Measurements from ENCODE around the gene ELP4. TPM values are rescaled to one million over a fixed set of nuclear protein-coding genes. Genes with fewer than 3 reads are reported as not detected.

The ELP4 gene
- polyA plus RNA-seq, 3 donors, result 6.0 to 17.8 (median 16.4) TPM

DNA sequence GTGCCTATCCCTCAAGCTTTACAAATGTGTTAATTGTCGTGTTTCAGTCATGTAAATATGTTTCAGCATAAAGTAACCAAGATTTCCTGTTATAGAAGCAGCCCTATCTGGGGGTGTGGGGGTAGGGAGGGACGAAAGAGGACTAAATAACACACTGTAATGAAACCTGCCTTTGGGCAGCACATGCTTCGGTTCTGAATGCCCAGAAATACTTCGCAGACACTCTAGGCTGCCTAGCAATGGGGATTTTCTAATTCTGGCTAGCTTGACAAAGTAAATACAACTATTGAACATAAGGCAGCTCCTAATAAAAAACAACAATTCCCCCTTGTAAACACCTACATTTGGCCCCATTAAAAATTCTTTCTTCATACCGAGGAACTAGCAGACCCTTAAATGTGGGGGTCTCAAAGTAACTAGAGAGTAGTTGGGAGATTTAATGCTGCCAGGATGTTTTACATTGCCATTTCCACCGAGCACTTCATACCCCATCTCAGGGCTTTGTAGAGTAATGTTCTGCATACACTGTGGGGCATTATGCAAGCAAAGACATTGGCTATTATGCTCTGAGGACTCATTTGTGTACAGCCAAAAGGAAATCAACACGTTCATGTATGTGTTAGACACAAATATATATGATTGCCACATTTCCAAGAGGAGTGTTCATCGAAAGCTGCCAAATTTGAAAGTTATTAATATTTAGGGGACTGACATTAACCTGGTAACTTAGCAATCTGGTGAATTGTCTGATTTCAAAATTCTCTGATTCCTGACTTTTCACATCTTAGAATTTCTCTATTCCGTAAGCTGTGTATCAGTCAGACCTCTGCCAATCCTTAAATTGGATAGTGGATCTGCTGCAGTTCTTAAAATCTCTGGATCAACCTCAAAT is 259.4 kb downstream of the ELP4 start:
- H3K27ac ChIP-seq (ENCODE audit: low read depth in 1 of 2, low read length in 2 of 2), result no peak overlapping the region
- H3K9me3 Mint-ChIP-seq, result no peaks in the 10 kb centered on the region
- H3K4me3 Mint-ChIP-seq, result no peak overlapping the region
- intact Hi-C loops (cut with micrococcal nuclease), result no loop called here
- H3K27me3 ChIP-seq (ENCODE audit: control insufficient read depth in 2 of 2, insufficient read depth in 2 of 2, low read length in 2 of 2), result no peaks in the 10 kb centered on the region
- H3K4me2 ChIP-seq (replicated peaks; ENCODE audit: extremely low read depth, low read length, poor library complexity, severe bottlenecking), result no peak overlapping the region
- peaks cover 0 to 1% (median 0%) of the 10 kb centered on the region in 3 donors for H3K27me3 Mint-ChIP-seq (ENCODE audit: low read depth in 3 of 3)
- no peaks in the 10 kb centered on the region for H3K4me1 ChIP-seq (ENCODE audit: control insufficient read depth in 1 of 2, insufficient read depth in 2 of 2, low read length in 2 of 2)
- H3K9ac ChIP-seq (ENCODE audit: insufficient read depth, low read length, poor library complexity, severe bottlenecking), result no peak overlapping the region
- H2AFZ ChIP-seq (ENCODE audit: insufficient read depth, low read depth, low read length, poor library complexity, severe bottlenecking), result no peak overlapping the region
- no peaks in the 10 kb centered on the region for H3K79me2 ChIP-seq (ENCODE audit: insufficient read depth, low read length)
- H3K4me3 ChIP-seq (replicated peaks in 1 of 3; ENCODE audit: low read depth in 2 of 3, low read length in 3 of 3), result no peak overlapping the region
- no peaks in the 10 kb centered on the region for H4K20me1 ChIP-seq (ENCODE audit: insufficient read depth, low read length)
- H3K27ac Mint-ChIP-seq, result no peak overlapping the region
- no peaks in the 10 kb centered on the region for H3K36me3 ChIP-seq (replicated peaks in 1 of 2; ENCODE audit: control insufficient read depth in 1 of 2, insufficient read depth in 2 of 2, low read length in 2 of 2)
- peaks cover 0 to 1% of the 10 kb centered on the region in 2 donors for H3K36me3 Mint-ChIP-seq
- DNase-seq, result no peak
- H3K9me3 ChIP-seq (replicated peaks in 1 of 2; ENCODE audit: control insufficient read depth in 1 of 2, insufficient read depth in 1 of 2, low read length in 2 of 2), result no peaks in the 10 kb centered on the region
- no CpG with 5 or more reads among the region's 9 CpGs for WGBS (ENCODE audit: insufficient coverage)
- TF ChIP-seq, protein P1, sequence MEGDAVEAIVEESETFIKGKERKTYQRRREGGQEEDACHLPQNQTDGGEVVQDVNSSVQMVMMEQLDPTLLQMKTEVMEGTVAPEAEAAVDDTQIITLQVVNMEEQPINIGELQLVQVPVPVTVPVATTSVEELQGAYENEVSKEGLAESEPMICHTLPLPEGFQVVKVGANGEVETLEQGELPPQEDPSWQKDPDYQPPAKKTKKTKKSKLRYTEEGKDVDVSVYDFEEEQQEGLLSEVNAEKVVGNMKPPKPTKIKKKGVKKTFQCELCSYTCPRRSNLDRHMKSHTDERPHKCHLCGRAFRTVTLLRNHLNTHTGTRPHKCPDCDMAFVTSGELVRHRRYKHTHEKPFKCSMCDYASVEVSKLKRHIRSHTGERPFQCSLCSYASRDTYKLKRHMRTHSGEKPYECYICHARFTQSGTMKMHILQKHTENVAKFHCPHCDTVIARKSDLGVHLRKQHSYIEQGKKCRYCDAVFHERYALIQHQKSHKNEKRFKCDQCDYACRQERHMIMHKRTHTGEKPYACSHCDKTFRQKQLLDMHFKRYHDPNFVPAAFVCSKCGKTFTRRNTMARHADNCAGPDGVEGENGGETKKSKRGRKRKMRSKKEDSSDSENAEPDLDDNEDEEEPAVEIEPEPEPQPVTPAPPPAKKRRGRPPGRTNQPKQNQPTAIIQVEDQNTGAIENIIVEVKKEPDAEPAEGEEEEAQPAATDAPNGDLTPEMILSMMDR (IDR thresholded peaks at IDR 0.05), result no peak
- no peaks in the 10 kb centered on the region for H3K4me1 Mint-ChIP-seq

DNA sequence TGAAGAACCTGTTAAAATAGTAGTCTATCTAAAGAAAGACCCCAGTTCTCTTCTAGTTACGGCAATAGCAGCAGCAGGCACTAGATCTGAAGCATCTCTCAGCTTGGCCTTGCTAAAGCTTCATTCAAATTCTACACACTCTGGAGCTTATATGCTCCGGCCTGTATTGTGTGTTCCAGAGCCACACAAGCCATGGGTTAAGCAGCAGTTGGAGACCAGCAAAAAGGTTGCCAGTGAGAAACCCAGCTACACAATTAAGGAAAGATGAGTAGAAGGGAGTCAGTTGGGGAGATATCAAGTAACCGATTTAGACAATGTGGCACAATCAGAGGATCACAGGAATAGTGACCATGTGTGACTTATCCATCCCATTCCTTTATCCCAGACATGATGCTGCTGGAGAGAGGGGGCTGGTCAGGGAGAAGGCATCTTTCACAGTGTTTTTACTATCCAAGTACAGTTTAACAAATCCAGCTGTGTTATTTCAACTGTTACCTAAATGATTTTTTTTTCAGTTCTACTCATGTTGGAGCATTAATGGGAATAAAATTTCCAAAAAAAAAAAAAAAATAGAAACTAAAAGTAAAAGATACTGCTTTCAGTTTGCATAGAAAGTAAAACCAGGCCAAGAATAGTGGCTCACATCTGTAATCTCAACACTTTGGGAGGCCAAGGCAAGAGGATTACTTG is 260.6 kb downstream of the ELP4 start:
- no peaks in the 10 kb centered on the region for H3K4me1 Mint-ChIP-seq
- peaks cover 0 to 1% (median 0%) of the 10 kb centered on the region in 3 donors for H3K27me3 Mint-ChIP-seq (ENCODE audit: low read depth in 3 of 3)
- Histone ChIP-seq H3K27me3 (ENCODE audit: control insufficient read depth in 2 of 2, insufficient read depth in 2 of 2, low read length in 2 of 2) (no peaks in the 10 kb centered on the region), H3K79me2 (ENCODE audit: insufficient read depth, low read length) (no peaks in the 10 kb centered on the region), H3K36me3 (replicated peaks in 1 of 2; ENCODE audit: control insufficient read depth in 1 of 2, insufficient read depth in 2 of 2, low read length in 2 of 2) (no peaks in the 10 kb centered on the region), H3K4me3 (replicated peaks in 1 of 3; ENCODE audit: low read depth in 2 of 3, low read length in 3 of 3) (no peak overlapping the region), H3K9me3 (replicated peaks in 1 of 2; ENCODE audit: control insufficient read depth in 1 of 2, insufficient read depth in 1 of 2, low read length in 2 of 2) (no peaks in the 10 kb centered on the region), H4K20me1 (ENCODE audit: insufficient read depth, low read length) (no peaks in the 10 kb centered on the region), H3K27ac (ENCODE audit: low read depth in 1 of 2, low read length in 2 of 2) (no peak overlapping the region), H2AFZ (ENCODE audit: insufficient read depth, low read depth, low read length, poor library complexity, severe bottlenecking) (no peak overlapping the region), H3K9ac (ENCODE audit: insufficient read depth, low read length, poor library complexity, severe bottlenecking) (no peak overlapping the region), H3K4me1 (ENCODE audit: control insufficient read depth in 1 of 2, insufficient read depth in 2 of 2, low read length in 2 of 2) (no peaks in the 10 kb centered on the region), H3K4me2 (replicated peaks; ENCODE audit: extremely low read depth, low read length, poor library complexity, severe bottlenecking) (no peak overlapping the region)
- TF ChIP-seq, protein P1 (IDR thresholded peaks at IDR 0.05), result no peak
- no peak overlapping the region for H3K27ac Mint-ChIP-seq
- intact Hi-C loops (cut with micrococcal nuclease), result no loop called here
- H3K4me3 Mint-ChIP-seq, result no peak overlapping the region
- no peak for DNase-seq
- WGBS (ENCODE audit: insufficient coverage), result no CpG with 5 or more reads among the region's 3 CpGs
- peaks cover 0 to 1% of the 10 kb centered on the region in 2 donors for H3K36me3 Mint-ChIP-seq
- peaks cover 0 to 2% (median 0%) of the 10 kb centered on the region in 7 donors for H3K9me3 Mint-ChIP-seq

All from CD14-positive monocyte (primary cell).